Measurements from ENCODE around the gene HBE1.

DNA sequence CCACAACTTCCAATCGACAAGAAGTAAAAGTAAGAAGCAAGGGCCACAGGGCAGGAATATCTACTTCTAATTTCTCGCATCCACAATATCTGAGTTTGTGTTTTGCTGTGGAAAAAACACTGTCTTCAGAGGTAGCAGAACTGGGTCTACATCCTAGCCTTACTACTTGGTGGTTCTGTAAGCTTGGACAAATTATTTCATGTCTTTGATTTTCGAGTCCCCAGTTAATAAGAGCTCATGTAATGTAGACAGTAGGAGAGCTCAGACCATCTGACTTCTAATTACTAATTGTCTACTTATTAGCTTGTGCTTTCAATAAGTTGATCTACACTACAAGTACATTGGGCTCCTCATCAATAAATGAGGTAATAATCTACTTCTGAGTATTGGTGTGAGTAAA is 13.3 kb upstream of the HBE1 start:
- TF ChIP-seq CTCF (IDR thresholded peaks at IDR 0.05) (no peak), POLR2A (IDR thresholded peaks at IDR 0.05) (no peak)
